OCI-LY1 (cell line): ENCODE data around the gene TTC13.

ENCODE experiments used
- H2AFZ ChIP-seq: fragments of 200-600 bp; sonication (generic), shearing (Covaris generic); 2 replicates; pipeline ENCODE4 v1.6.0; 2014; ENCODE audit warnings: antibody characterized with exemption, mild to moderate bottlenecking, low read length
- H3F3A ChIP-seq: fragments of 200-600 bp; sonication (generic), shearing (Covaris generic); 2 replicates; pipeline ENCODE4 v1.6.0; 2014; ENCODE audit warnings: mild to moderate bottlenecking, antibody characterized with exemption, low read length, moderate library complexity; ENCODE audit not compliant: insufficient read depth
- H3K27ac ChIP-seq: fragments of 200-600 bp; sonication (generic); 2 replicates; pipeline ENCODE4 v1.5.1; 2014; ENCODE audit warnings: low read length, mixed run types, mild to moderate bottlenecking, low read depth; ENCODE audit not compliant: poor library complexity, severe bottlenecking
- H3K27me3 ChIP-seq: fragments of 200-600 bp; sonication (generic); 2 replicates; pipeline ENCODE4 v1.6.0; 2014; ENCODE audit warnings: antibody characterized with exemption, mild to moderate bottlenecking, low read length, moderate library complexity; ENCODE audit not compliant: insufficient read depth
- H3K36me3 ChIP-seq: fragments of 200-600 bp; sonication (generic); 2 replicates; pipeline ENCODE4 v1.6.1; 2014; ENCODE audit warnings: mild to moderate bottlenecking, antibody characterized with exemption, low read length, moderate library complexity, mixed read lengths; ENCODE audit not compliant: insufficient read depth
- H3K4me1 ChIP-seq: fragments of 200-600 bp; sonication (generic); 2 replicates; pipeline ENCODE4 v1.5.1; 2014; ENCODE audit warnings: mild to moderate bottlenecking, low read length, moderate library complexity; ENCODE audit not compliant: insufficient read depth, severe bottlenecking
- H3K4me2 ChIP-seq: fragments of 200-600 bp; sonication (generic), shearing (Covaris generic); 2 replicates; pipeline ENCODE4 v1.6.1; 2014; ENCODE audit warnings: low read length
- H3K4me3 ChIP-seq: fragments of 200-600 bp; sonication (generic); 2 replicates; pipeline ENCODE4 v1.5.1; 2014; ENCODE audit warnings: low read length, low read depth, mild to moderate bottlenecking, mixed read lengths; ENCODE audit not compliant: poor library complexity, severe bottlenecking
- H3K79me2 ChIP-seq: fragments of 200-600 bp; shearing (Covaris generic); 2 replicates; pipeline ENCODE4 v1.6.1; 2016; ENCODE audit warnings: mixed run types, low read length, mixed read lengths; ENCODE audit not compliant: insufficient read depth
- H3K9ac ChIP-seq: fragments of 200-600 bp; sonication (generic), shearing (Covaris generic); 2 replicates; pipeline ENCODE4 v1.6.1; 2014; ENCODE audit warnings: mild to moderate bottlenecking, low read length, mixed read lengths
- H3K9me2 ChIP-seq: fragments of 200-600 bp; sonication (generic), shearing (Covaris generic); 2 replicates; pipeline ENCODE4 v1.6.1; 2014; ENCODE audit warnings: low read depth, mild to moderate bottlenecking, low read length, mixed read lengths
- H3K9me3 ChIP-seq: fragments of 200-600 bp; shearing (Covaris generic); 2 replicates; pipeline ENCODE4 v1.6.1; 2014; ENCODE audit warnings: low read length, mixed read lengths
- H4K20me1 ChIP-seq: fragments of 200-600 bp; sonication (generic), shearing (Covaris generic); 2 replicates; pipeline ENCODE4 v1.6.0; 2016; ENCODE audit warnings: mild to moderate bottlenecking, low read length; ENCODE audit not compliant: insufficient read depth
- CTCF ChIP-seq: fragments of 200-600 bp; sonication (generic), shearing (Covaris generic); IDR thresholded peaks from 2 replicates; pipeline ENCODE4 v1.5.1; 2017; ENCODE audit warnings: mild to moderate bottlenecking, antibody characterized with exemption, low read length, moderate library complexity, mixed read lengths
- EZH2 ChIP-seq: fragments of 200-600 bp; sonication (generic), shearing (Covaris generic); IDR thresholded peaks from 2 replicates; pipeline ENCODE4 v1.8.0; 2017; ENCODE audit warnings: borderline replicate concordance, mixed run types, mild to moderate bottlenecking, antibody characterized with exemption, low read length, moderate library complexity, mixed read lengths

Gene TTC13

GRCh38 chr1:230978491-230979388, at the start of gene TTC13, which contains the start of gene ARV1:
Gene TTC13, minus strand, starts transcription at chr1:230978861. Its CDS starts 31 bp downstream, at chr1:230978830.
Gene ARV1, plus strand, starts transcription at chr1:230979094. Its CDS starts 12 bp downstream, at chr1:230979106.
- H3F3A ChIP-seq, result no peaks in the 10 kb centered on the region
- no peaks in the 10 kb centered on the region for H4K20me1 ChIP-seq
- peak within 1 kb of the TSS; percentile 28; the same call in 1 of the 2 replicates for H2AFZ ChIP-seq
- H3K9ac ChIP-seq, result peak within 1 kb of the TSS; percentile 86
- TF ChIP-seq CTCF, result peak; percentile 56
- TF ChIP-seq EZH2, result no peak
- peak within 1 kb of the TSS; percentile 75 for H3K27ac ChIP-seq
- H3K4me2 ChIP-seq, result peak within 1 kb of the TSS; percentile 98
- peaks cover 31% of the 10 kb centered on the region; the same call in 1 of the 2 replicates for H3K36me3 ChIP-seq
- H3K79me2 ChIP-seq, result peaks cover 6% of the 10 kb centered on the region; the same call in 1 of the 2 replicates
- no peaks in the 10 kb centered on the region for H3K27me3 ChIP-seq
- no peaks in the 10 kb centered on the region for H3K9me3 ChIP-seq
- H3K4me3 ChIP-seq, result peak within 1 kb of the TSS; percentile 89
- no peaks in the 10 kb centered on the region for H3K9me2 ChIP-seq
- peaks cover 27% of the 10 kb centered on the region for H3K4me1 ChIP-seq

- no peaks in the 10 kb centered on the region for H4K20me1 ChIP-seq
- no peak for TF ChIP-seq CTCF
- TF ChIP-seq EZH2, result no peak
- no peaks in the 10 kb centered on the region for H3K4me1 ChIP-seq
Measured at GRCh38 chr1:231027971-231028370, 49.3 kb upstream of the TTC13 start.

GRCh38 chr1:231027136-231027925, 48.7 kb upstream of the TTC13 start:
- Histone ChIP-seq H3F3A (no peaks in the 10 kb centered on the region), H3K27ac (no peak overlapping the region), H3K4me2 (no peak overlapping the region), H3K4me1 (no peaks in the 10 kb centered on the region), H3K9ac (no peak overlapping the region), H2AFZ (no peak overlapping the region), H3K36me3 (no peaks in the 10 kb centered on the region), H3K4me3 (no peak overlapping the region), H3K9me2 (no peaks in the 10 kb centered on the region), H3K79me2 (no peaks in the 10 kb centered on the region), H3K9me3 (no peaks in the 10 kb centered on the region), H4K20me1 (no peaks in the 10 kb centered on the region), H3K27me3 (no peaks in the 10 kb centered on the region)
- no peak for TF ChIP-seq CTCF
- no peak for TF ChIP-seq EZH2

More at GRCh38 chr1:231027971-231028370, 49.3 kb upstream of the TTC13 start:
- Histone ChIP-seq H3F3A (no peaks in the 10 kb centered on the region), H2AFZ (no peak overlapping the region), H3K36me3 (no peaks in the 10 kb centered on the region), H3K9ac (no peak overlapping the region), H3K4me3 (no peak overlapping the region), H3K27me3 (no peaks in the 10 kb centered on the region), H3K79me2 (no peaks in the 10 kb centered on the region), H3K9me3 (no peaks in the 10 kb centered on the region), H3K27ac (no peak overlapping the region), H3K4me2 (no peak overlapping the region), H3K9me2 (no peaks in the 10 kb centered on the region)
